ENCODE results near the gene CHGA.

Gene CHGA

DNA sequence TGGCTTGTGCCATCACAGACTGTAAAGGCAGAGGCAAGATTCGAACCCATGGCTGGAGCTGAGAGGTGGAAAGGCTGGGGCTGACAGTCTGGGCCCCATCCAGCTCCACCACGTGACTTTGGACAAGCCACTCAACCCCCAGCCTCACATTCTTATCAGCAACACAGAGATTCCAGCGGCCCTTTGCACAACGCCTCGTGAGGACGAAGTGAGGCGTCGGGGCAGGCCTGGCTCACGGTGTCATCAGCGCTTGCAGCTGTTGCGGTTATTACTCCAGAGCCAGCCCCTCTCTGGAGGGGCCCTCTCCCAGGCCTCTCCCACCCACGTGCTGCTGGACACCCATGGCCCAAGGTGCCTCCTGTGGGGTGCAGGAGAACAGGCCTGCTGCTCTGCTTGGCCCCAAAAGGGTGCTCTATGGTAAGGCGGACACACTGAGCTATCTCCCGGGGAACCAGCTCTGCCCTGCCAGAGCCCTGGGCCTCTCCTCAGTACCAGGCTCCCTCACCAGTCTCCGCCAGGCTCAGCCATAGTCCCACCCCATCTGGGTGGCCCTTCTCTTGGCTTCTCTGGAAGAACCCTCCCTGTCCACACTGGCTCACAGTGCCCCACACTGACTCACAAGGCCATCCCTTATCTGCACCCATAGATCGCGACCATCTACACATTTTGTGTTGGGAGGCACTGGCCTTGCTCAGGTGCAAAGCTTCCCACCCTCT, 21.1 kb downstream of the CHGA start:
- DNase-seq (ENCODE audit: low read depth in 3 of 3) = no peak

DNA sequence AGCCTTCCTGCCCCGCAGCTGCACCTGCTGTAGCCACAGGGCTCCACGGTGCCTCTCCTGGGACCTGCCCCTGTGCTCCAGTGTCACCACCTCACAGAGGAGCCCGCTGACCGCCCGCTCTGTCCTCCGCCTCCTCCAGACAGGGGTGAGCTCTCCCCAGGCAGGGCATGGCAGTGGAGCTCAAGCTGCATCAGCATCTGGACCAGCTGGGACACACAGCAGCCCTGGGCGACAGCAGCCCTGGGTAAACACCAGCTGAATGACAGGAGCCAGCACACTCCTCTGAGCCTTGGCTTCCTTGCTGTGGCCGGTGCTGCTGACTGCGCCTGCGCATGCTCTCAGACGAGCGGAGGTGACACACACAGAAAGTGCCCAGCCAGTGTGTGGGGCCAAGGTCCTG, 22.0 kb downstream of the CHGA start:
- DNase-seq (ENCODE audit: low read depth in 3 of 3) = no peak

DNA sequence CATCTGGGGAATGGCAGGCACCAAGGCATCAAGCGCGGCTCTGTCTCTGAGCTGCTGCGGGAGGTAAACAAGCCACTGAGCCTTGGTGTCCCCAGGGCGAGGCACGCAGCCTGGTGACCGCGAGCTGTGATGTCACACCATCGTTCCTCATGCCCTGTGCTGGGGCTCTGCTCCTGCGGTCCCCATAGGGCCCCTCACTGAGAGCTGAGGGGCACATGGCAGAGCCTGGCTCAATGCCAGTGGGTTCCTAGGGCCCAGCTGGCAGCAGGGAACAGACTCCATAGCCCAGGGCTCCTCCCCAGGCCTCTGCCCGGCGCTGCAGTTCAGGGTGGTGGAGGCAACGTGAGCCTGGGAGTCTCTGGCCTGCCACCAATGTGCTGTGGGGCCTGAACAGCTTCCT, 22.6 kb downstream of the CHGA start:
- no peak for DNase-seq (ENCODE audit: low read depth in 3 of 3)

DNA sequence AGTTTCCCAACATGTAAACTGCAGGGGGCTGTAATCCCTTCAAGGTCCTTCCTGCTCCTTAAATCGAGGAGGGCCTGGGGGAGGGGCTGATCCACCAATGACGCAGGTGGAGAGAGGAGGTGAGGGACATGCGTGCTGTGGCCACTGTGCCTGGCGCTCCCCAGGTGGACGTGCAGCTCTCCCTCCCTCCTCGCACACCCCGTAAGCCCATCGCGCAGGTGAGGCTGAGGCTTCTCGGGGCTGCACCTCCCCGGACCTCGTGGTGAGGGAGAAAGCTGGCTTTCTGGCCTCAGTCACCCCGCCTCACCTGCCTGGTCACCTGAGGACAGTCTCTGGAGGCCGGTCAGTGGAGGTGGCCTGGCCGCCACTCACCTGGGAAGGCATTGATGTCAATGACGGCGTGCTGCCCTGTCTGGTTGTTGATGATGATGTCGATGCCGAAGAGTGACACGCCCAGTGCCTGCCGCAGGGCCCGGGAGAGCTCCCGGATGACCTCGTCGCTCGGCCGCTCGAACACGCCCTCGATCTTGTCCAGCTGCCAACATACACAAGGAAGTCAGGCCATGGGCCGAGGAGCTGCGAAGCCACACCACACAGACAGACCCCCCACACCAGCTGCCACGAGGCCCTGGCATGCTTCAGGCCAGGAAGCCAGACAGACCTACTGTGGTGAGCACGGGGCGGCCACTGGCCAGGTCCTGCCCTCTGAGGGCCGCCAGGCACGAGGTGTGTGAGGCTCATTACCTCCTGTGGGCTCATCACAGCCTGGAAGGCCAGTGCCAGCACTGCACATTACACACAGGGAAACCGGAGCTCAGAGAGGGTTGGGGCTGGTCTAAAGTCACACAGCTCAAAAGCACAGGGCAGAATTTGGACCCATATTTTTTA, 23.3 kb downstream of the CHGA start:
- no peak for DNase-seq (ENCODE audit: low read depth in 3 of 3)

DNA sequence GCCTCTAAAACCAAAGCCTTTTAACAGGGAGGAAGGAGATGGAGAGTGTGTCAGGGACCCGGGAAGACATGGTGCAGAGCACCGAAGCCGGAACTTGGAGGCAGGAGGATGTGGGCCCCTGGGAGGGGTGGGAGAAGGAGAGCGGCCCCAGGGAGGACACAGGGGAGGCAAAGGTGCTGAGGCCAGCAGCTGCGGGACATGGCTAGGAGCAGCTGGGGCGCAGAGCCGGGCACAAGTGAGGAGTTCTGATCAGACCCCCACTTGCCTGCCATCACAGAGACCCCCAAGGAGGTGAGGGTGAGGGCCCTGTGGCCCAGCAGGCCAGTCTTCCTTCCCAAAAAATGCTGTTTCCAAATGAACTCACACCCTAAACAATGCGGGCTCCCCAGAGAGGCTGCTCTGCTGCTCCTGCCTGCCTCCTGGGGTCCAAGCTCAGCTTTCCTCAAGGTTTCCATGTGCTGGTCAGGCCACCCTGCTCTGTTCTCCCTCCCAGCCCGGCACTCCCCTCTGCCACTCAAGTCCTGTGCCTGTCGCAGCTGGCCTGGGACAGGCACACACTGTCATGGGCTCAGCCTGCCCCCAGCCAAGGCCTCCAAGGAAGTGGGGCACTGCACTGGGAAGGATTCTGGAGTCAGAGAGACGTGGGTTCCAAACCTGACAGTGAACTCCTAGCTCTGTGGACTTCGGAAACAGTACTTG, 24.0 kb downstream of the CHGA start:
- DNase-seq (ENCODE audit: low read depth in 3 of 3) = no peak

DNA sequence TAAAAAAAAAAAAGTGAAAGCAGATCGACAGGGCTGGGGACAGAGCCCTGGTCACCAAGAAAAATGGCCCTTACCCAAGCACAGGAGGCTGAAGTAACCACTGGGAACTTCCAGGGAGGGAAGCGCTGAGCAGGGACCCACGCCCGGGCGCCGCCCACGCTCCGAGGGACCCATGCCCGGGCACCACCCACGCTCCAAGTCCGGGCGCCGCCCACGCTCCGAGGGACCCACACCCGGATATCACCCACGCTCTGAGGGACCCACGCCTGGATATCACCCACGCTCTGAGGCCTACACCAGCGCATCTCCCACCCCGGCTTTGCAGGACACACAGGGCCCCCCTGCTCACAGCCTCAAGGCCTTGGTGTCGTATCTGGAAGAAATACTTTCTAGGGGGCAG, 25.7 kb downstream of the CHGA start:
- DNase-seq (ENCODE audit: low read depth in 3 of 3) = no peak

DNA sequence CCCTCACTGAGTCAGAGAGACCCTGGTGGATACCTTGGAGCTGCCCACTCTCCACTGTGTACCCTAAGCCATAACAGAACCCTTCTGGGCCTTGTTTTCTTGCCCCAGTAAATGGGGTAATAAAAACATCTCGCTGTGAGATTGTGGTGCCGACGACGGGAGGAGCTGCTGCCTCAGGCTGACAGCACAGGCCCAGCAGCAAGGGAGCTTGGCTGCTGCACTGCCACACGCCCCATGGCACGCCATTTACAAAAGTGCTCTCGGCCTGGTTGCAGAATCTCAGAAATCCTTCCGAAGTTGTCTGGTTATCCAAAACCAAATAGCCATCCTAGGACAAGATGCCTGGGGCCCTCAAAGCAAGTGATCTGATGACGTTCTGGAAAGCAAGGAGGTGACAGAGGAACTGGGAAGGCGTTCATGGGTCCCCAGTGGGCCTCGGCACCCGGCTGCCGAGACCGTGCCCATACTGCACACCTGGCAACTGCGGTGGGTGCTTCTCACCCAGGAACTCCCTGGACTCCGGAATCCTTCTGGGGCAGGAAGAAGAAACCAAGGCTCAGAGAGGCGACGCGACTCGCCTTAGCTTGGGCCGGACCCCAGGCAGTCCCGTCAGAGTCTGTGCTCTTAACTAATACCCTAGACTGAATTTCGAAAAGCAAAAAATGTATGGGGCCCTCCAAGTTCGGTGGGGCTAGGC, 26.7 kb downstream of the CHGA start:
- no peak for DNase-seq (ENCODE audit: low read depth in 3 of 3)

DNA sequence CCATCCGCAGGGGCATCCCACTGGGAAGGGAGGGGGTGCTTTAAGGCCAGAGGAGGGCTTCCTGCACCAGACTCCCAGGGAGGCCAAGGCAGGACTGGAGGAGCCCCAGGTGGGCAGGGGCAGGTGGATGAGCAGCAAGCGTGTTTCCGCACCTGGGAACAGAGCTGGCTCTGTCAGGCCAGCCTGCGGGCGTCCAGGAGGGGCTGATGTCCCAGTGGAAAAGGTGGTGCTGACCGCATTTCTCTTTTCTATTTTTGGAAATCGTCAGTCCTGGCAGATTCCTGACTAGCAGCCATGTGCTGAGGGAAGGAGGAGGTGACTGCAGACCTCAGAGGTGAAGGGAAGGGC, 27.2 kb downstream of the CHGA start:
- no peak for DNase-seq (ENCODE audit: low read depth in 3 of 3)

DNA sequence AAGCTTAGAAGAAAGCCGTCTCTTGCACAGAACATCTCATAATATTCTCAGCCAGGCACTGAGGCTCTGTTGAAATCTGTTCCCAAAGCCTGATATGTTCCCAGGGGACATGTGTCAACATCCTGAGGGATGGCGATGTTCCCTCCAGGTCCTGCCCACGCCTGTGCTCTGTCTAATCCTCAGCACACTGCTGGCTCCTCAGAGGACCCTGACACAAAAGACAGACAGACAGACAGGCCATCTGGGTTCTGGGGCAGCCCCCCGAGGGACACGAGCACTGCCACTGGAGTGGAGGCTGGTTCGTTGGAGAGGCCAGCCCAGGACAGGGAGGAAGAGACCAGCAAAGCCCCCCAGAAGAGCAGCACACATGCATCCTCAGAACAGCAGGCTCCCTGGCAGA, 27.8 kb downstream of the CHGA start:
- DNase-seq (ENCODE audit: low read depth in 3 of 3) = no peak

DNA sequence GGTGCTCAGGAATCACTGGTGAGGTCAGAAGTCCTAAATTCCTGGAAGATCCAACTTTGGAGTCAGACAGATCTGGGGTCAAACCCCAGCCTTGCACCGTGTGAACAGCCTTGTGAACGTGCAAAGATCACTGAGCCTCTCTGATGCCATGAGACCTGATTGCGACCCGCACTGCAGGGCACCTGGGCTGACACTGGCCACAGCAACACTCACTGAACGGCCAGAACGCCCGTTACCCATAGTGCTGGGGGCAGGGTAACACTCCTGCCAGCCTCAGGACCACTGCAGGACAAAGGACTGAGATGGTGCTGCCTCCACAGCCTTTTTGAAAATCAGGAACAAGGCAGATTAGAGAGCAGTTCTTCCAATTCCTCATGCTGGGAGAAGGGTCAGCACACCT, 28.3 kb downstream of the CHGA start:
- DNase-seq (ENCODE audit: low read depth in 3 of 3) = no peak

DNA sequence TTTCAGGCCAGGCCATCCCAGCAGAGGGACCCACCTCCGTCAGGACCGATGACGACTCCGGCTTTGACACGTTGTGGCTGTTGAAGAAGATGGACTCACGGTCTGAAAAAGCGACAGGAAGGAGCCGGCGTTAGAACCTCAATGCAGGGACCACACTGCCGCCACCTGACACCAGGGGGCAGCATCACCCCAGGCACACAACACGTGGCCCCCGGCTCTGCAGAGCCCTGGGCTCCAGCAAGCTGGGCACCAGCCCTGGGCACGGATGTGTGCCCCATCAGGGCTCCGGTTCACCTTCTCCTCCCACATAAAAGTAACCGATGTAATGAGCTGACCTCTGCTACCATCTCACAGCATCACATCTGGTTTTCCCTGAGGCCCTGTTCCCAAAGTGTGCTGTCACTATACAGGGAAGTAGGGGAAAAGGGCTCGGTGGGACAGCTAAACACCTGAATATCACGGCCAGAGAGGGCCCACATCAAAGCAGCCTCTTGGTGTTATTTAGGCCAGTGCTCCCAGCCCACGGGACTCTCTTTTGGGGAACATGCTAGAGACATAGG, 29.0 kb downstream of the CHGA start:
- DNase-seq (ENCODE audit: low read depth in 3 of 3) = peak; percentile 63 to 79 (median 68)

DNA sequence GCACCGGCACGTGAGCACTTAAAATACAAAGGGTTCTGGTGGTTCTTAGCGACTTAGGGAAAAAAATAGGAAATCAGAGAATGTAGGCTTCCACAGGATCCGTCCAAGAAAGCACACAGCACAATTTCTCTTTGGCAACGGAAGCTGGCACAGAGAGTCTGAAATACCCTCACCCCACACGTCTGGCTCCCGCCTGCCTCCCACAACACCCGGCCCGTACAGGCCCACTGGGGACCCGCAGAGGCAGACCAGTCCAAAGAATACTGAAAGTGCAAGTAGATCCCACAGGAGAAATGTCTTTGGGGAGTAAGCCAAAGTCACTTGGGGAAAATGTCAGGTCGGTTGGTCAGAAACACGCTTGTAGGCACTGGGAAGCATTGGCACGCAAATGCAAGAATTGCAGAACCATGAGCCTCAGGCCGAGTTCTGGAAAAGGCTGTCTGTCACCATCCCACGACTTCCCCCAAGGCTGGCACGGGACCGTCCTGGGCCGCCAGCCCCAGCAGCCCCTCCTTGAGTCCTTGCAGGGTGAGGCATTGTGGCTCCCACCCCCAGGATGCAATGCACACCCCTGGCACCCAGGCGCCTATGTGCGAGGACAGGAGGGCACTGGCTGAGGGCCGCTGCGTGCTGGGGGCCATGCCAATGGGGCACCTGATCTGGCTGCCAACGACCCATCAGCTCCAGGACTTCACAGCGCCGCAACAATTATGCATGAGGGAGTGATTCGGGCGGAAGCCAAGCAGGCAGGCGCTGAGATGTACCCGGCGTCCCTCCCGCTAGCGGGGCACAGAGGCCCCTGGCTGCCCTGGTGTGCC, 29.7 kb downstream of the CHGA start:
- DNase-seq (ENCODE audit: low read depth in 3 of 3) = no peak

DNA sequence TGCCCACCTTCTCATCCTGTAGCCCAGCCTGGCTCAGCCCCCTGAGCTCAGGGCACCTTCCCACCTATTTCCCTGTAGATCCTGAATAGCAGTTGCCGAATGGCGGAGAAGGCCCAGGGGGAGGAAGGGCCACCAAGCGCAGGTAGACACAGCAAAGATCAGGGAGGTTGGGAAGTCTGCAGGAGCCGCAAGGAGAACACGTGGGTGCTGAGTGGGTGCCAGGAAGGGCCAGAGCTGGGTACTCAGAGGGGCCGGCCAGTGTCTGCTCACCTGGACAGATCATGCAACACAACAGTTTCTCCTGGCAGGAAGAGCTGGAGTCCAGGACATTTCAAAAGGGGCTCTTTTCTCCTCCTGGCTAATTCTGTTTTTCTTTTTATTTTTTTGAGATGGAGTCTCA, 30.6 kb downstream of the CHGA start:
- no peak for DNase-seq (ENCODE audit: low read depth in 3 of 3)

DNA sequence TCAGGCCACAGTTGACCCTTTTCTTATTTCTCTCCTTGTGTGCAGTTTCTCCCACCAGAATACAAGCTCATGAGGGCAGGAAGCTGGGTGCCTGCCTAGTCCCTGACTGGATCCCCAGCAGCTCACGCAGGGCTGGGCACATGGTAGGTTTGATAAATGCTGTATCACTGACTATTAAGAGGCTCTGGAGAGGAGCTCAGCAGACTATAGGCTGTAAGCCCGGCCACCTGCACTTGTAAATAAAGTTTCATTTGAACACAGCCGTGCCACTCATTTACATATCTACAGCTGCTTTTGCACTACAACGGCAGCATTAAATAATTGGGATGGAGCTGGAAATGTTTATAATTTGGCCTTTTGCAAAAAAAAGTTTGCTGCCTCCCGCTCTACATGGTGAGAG, 32.0 kb downstream of the CHGA start:
- no peak for DNase-seq (ENCODE audit: low read depth in 3 of 3)

DNA sequence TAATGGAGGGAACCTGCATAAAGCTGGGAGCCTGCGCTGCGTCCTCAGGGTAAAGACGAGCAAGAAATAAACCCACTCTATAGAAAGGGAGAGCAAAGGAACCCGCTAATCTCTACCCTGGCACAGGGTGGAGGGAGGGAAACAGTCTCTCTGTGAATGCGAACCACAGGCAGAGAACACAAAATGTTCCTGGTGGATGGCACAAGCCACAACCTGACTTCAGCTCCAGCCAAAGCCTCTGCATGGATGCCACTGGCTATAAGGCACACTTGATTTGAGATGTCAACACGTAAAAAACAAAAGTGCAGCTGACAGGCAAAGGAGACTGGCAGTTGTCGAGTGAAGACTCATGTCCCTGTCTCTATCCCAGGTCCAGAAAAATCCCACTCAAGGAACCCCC, 32.4 kb downstream of the CHGA start:
- no peak for DNase-seq (ENCODE audit: low read depth in 3 of 3)

DNA sequence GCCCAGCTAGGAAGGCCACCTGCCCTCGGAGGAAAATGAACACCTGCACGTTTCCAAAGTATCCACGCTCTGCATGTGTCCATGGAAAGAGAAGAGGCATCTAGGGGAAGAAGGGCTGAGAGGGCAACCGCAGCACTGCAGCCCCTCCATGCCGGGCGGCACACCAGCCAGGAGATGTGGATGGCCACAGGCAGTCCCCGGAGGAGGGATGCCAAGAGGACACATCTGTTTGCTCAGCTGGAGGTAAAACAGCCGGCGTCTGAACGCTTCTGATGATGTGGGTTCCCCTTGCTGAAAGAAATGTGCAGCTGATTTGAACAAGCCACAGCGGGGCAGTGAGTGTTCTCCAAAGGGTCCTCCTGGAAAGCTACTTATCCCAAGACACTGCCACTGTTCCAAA, 34.0 kb downstream of the CHGA start:
- no peak for DNase-seq (ENCODE audit: low read depth in 3 of 3)

DNA sequence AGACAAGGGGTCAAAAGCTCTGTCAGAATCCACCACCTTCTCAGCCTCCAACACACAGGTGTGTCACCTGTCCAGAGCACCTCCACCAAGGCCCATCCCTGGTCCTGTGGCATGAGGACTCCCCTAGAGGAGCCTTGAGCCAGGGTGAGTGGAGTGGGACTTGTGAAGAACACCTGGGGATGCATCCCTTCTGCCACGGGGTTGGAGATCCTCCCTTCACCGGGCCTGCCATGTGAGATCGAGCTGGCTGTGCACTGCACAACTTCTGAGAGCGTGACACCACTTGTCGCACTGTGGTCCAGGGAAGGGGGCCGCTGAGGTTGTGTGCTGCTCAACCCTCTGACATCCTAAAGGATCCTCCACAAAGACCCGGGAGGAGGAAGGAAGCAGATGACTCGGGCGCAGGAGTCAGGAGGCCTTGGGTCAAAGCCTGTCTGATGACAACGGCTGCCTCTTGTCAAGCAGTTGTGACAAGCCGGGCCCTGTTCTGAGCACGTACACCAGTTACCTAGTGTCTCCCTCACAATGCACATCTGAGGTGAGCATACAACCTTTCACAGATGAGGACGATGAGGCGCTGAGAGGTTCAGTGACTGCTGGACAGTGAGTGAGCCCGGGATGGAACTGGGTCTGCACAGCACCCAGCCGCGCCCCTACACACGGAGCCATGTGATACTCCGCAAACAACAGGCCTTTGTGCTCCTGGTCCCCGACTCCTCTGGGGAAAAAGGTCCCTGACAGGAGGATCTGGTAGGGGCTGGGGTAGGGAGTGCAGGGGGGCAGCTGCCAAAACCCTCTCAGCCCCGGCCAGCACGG, 35.6 kb downstream of the CHGA start:
- DNase-seq (ENCODE audit: low read depth in 3 of 3) = no peak

DNA sequence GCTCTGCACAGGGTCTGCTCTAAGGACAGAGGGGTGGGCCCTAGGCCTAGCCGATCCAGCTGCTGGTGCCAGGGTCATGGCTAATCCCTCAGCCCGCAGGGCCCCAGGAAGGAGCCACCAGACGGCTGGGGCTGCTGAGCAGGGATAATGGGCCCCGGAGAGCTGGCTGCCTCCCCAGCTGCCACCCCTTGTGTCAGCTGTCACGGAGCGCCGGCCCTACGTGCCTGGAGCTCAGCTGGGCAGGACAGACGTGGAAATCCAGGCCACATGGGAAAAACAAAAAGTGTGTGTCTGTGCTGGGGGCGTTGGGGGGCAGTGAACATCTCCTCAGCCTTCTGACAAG, 36.2 kb downstream of the CHGA start:
- no peak for DNase-seq (ENCODE audit: low read depth in 3 of 3)

DNA sequence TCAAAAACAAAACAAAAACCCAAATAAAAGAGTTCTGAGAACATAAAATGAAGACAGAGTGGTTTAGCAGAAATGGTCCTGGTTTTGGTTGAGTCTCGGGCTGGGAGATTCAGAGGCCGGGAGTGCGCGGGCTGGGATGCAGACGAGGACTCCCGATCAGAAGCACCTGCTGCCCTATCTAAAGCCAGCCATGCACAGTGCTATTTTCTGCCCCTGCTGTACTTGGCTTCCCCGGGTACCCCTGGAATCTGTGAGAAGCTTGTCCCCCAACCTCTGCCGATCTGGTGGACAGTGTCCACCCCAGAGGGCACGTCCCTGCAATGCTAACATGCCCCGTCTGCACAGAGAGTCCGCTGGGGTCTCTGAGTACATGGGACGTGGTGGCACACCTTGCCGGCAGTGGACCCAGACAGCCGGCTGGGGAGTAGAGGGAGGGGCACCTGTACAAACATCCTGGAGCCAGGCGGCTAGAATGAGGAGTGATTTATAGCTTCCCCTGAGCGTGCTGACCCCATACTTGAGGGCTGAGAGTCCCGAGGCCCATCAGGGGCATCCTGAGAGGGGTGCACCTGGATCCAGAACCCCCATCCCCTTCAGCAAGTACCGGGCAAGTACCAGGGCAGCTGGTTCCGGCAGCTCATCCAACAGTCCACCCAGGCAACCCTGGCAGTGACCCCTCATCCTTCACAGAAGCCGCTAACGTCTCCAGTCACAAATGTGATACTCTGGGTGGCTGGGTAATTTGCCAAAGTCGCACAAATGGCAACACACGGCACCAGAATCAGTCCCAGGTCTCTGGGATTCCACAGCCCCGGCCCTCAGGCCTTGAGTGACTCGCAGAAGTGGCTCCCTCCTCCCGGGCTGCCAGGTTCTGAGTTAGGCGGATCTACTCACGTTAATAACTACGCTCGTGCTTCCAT, 37.1 kb downstream of the CHGA start:
- no peak for DNase-seq (ENCODE audit: low read depth in 3 of 3)
